NCI-H345 treated with DMSO at 0.1 percent for 48 hours (cell line): ENCODE measurements around the gene PPP2R5D.
"Not testable (repeated sequence)": the region's sequence is repeated elsewhere in the genome, so short reads cannot be mapped to it uniquely, and the experiment has no call there.

Experiments
- DNase-seq: peaks from one replicate; lab custom pipeline; 2025; ENCODE audit not compliant: unreplicated experiment; lab: John Stamatoyannopoulos, UW

Gene PPP2R5D

GRCh38 chr6:43021270-43022047 is 37.1 kb downstream of the PPP2R5D start, which contains the start of gene RRP36:
RRP36 (plus strand) TSS chr6:43021623; CDS start chr6:43021655, 32 bp downstream.
- peak; percentile 57 for DNase-seq

- DNase-seq: no peak
Observed at GRCh38 chr6:43024436-43024835, 40.1 kb downstream of the PPP2R5D start.

GRCh38 chr6:43026365-43026764 is 42.0 kb downstream of the PPP2R5D start:
- DNase-seq: no peak

- DNase-seq: no peak
Observed at GRCh38 chr6:43029120-43029519, 44.8 kb downstream of the PPP2R5D start.

- no peak for DNase-seq
Observed at GRCh38 chr6:43032326-43032725, 48.0 kb downstream of the PPP2R5D start.

GRCh38 chr6:43033496-43034189 is 49.3 kb downstream of the PPP2R5D start:
- DNase-seq: no peak

- no peak for DNase-seq
Observed at GRCh38 chr6:43034190-43034525, 49.8 kb downstream of the PPP2R5D start.

GRCh38 chr6:43035495-43036194 is 51.3 kb downstream of the PPP2R5D start:
- no peak for DNase-seq

GRCh38 chr6:43036712-43037111 is 52.3 kb downstream of the PPP2R5D start:
- DNase-seq: no peak

GRCh38 chr6:43037197-43037596 is 52.8 kb downstream of the PPP2R5D start:
- DNase-seq: no peak

- no peak for DNase-seq
Observed at GRCh38 chr6:43037706-43038105, 53.3 kb downstream of the PPP2R5D start.

- no peak for DNase-seq
Observed at GRCh38 chr6:43038727-43039126, 54.4 kb downstream of the PPP2R5D start.

- no peak for DNase-seq
Observed at GRCh38 chr6:43040542-43041257, 56.3 kb downstream of the PPP2R5D start.

GRCh38 chr6:43041475-43041874 is 57.1 kb downstream of the PPP2R5D start:
- not testable (repeated sequence) for DNase-seq

GRCh38 chr6:43043310-43043709 is 58.9 kb downstream of the PPP2R5D start:
- DNase-seq: no peak

- no peak for DNase-seq
Observed at GRCh38 chr6:43045371-43045930, 61.1 kb downstream of the PPP2R5D start.

- DNase-seq: no peak
Observed at GRCh38 chr6:43047998-43048397, 63.6 kb downstream of the PPP2R5D start.

- DNase-seq: no peak
Observed at GRCh38 chr6:43050981-43051380, 66.6 kb downstream of the PPP2R5D start.

GRCh38 chr6:43052225-43052841 is 68.0 kb downstream of the PPP2R5D start:
- DNase-seq: no peak

GRCh38 chr6:43052842-43053544 is 68.6 kb downstream of the PPP2R5D start:
- DNase-seq: no peak
